ENCODE measurements around the gene FGF16.
A peak's percentile ranks its signal among the peaks of the same experiment; 100 is the strongest.
"Not testable (repeated sequence)": the region's sequence is repeated elsewhere in the genome, so short reads cannot be mapped to it uniquely, and the experiment has no call there.

FGF16 gene

DNA sequence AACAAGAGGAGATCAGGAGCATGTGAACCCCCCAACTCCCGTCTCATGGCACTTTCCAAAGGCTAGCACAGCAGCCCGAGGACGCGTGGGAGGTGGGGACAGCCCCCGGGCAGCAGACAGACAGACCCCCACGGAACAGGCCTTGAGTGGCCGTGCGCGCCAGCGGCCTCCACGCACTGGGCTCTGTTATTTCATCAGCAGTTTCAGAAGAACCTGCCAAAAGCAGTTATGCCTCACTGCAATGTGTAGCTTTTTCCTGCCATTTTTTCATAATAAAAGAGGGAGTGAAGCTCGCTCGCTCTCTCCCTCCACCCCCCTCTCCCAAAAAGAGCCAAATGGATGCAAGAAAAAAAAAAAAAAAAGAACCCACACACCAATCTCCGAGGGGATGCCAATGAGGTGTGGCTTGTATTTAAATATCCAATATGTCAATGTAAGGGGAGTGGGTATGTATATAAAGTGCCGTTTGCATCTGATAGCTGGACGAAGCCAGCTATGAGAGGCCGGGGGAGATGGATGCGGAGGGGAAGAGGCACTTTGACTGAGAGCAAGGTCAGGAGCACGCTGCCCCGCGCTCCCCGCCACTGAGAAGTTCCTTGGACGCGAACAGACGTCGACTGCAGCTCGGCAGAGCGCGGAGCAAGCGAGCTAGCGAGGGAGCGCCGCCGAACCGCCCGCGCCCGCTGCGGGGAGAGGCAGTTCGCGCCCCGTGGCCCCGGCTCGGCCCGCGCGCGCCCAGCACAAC lies at the start of gene FGF16:
FGF16 (plus strand) TSS at position 482 of the 745 bp plus-strand sequence. CDS start 286 bp downstream, outside the sequence.
- DNase-seq (ENCODE audit: low read depth in 1 of 2, low spot score in 1 of 2): no peak
- no peak for TF ChIP-seq JUND (IDR thresholded peaks at IDR 0.05; ENCODE audit: low read depth)
- in situ Hi-C loops (cut with HindIII; ENCODE audit: low pct_unique_long_range_greater_than_20kb, low sequenced_read_pairs): no loop called here

- TF ChIP-seq JUND (IDR thresholded peaks at IDR 0.05; ENCODE audit: low read depth): no peak
- in situ Hi-C loops (cut with HindIII; ENCODE audit: low pct_unique_long_range_greater_than_20kb, low sequenced_read_pairs): no loop called here
- no peak for DNase-seq (ENCODE audit: low read depth in 1 of 2, low spot score in 1 of 2)
Measured at GRCh38 chrX:77398330-77398954, 48.7 kb upstream of the FGF16 start.

DNA sequence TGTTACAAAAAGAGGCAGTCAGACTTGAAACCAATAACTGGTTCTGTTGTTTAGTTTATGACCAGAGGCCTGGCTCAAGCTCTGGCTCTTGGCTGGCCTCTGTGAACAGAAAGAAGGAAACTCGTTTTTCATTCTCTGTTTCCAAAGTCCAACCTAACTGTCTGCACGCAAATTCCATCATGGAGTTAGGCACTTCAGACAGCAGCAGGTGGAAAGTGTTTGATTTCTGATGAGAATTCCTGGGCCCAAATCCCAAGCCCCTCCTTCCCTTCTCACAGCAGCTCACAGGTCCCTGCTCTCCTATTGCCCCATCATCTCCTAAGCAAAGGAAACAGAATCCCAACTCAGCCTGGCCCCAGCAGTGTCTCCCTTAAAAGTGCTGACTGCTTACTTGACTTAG lies 42.8 kb upstream of the FGF16 start:
- TF ChIP-seq JUND (IDR thresholded peaks at IDR 0.05; ENCODE audit: low read depth): no peak
- DNase-seq (ENCODE audit: low read depth in 1 of 2, low spot score in 1 of 2): no peak
- in situ Hi-C loops (cut with HindIII; ENCODE audit: low pct_unique_long_range_greater_than_20kb, low sequenced_read_pairs): no loop called here

GRCh38 chrX:77407821-77408220 lies 39.4 kb upstream of the FGF16 start:
- DNase-seq (ENCODE audit: low read depth in 1 of 2, low spot score in 1 of 2); in situ Hi-C loops (cut with HindIII; ENCODE audit: low pct_unique_long_range_greater_than_20kb, low sequenced_read_pairs): not testable (repeated sequence)

DNA sequence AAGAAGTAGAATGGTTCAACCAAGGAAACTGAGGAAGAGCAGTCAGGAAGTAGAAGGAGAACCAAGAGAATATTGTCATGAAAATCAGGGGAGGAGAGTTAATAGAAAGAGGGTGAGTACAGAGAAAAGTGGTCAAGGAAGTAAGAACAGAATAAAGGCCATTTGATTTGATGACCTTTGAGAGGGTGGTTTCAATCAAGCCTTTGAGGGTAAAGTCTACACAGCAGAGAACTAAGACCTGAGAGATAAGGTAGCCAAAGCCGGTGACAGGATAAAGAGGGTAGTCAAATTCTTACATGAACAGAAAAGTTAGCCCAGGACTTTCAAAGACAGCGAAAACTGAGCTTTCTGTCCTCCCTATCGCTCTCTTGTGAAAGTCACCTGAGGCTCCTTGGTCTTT lies 34.6 kb upstream of the FGF16 start:
- DNase-seq (ENCODE audit: low read depth in 1 of 2, low spot score in 1 of 2): no peak
- in situ Hi-C loops (cut with HindIII; ENCODE audit: low pct_unique_long_range_greater_than_20kb, low sequenced_read_pairs): no loop called here
- no peak for TF ChIP-seq JUND (IDR thresholded peaks at IDR 0.05; ENCODE audit: low read depth)

GRCh38 chrX:77415161-77415560 lies 32.0 kb upstream of the FGF16 start:
- DNase-seq (ENCODE audit: low read depth in 1 of 2, low spot score in 1 of 2): peak in 1 of 2 experiments; percentile 16
- no peak for TF ChIP-seq JUND (IDR thresholded peaks at IDR 0.05; ENCODE audit: low read depth)
- in situ Hi-C loops (cut with HindIII; ENCODE audit: low pct_unique_long_range_greater_than_20kb, low sequenced_read_pairs): no loop called here

- no peak for DNase-seq (ENCODE audit: low read depth in 1 of 2, low spot score in 1 of 2)
- TF ChIP-seq JUND (IDR thresholded peaks at IDR 0.05; ENCODE audit: low read depth): no peak
- in situ Hi-C loops (cut with HindIII; ENCODE audit: low pct_unique_long_range_greater_than_20kb, low sequenced_read_pairs): no loop called here
Measured at GRCh38 chrX:77415882-77416281, 31.3 kb upstream of the FGF16 start.

DNA sequence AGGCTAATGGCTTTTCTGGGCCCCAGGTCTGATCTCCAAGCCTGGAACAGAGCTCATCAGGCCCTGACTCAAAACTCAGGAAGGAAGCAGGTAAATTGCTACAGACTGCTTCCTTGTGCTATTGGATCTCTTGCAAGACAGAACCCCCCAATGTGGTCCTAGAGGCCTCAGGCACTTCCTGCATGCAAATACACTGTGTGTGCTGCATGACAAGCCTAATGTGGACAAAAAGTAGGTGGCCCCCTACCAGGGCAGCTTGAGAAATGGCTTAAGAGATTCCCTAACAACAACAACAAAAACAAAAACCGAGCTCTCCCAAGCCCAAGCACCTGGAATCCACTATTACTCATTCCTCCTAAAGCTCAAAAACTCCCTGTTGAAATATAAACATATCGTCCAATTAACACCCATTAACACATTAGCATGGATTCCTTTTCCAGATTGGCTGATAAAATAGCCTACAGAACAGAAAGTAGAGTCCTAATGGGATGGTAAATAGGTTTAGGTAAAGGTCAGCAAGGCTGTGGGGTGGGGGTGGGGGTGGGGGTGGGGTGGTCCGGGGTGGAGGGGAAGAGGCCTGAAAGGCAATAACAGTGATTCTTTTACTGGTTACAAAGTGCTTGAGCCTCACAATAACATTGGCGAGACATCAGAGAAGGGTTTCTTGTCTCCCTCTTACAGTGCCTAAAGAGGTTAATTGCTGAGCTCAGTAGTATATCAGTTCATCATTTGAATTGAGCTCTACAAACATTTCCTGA lies 24.1 kb upstream of the FGF16 start:
- in situ Hi-C loops (cut with HindIII; ENCODE audit: low pct_unique_long_range_greater_than_20kb, low sequenced_read_pairs): no loop called here
- TF ChIP-seq JUND (IDR thresholded peaks at IDR 0.05; ENCODE audit: low read depth): no peak
- no peak for DNase-seq (ENCODE audit: low read depth in 1 of 2, low spot score in 1 of 2)

GRCh38 chrX:77426811-77427210 lies 20.4 kb upstream of the FGF16 start:
- in situ Hi-C loops (cut with HindIII; ENCODE audit: low pct_unique_long_range_greater_than_20kb, low sequenced_read_pairs): no loop called here
- DNase-seq (ENCODE audit: low read depth in 1 of 2, low spot score in 1 of 2): no peak
- no peak for TF ChIP-seq JUND (IDR thresholded peaks at IDR 0.05; ENCODE audit: low read depth)

DNA sequence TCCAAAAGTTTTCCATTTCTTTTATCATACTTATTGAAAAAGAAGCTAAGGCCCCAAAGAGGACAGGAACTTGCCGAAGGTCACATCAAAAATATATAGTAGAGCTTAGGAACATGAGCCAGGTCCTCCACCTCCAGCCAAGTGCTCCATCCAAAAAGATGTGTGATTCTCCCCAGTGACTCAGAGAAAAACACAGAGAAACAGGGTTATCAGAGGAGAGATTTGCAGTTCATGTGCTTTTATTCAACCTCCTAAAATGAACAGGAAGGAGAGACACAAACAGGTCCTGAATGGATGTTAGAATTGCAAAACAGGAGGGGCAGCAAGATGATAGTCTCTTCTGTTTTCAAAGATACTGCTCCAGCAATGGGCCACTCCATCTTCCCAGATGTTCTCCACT lies 19.6 kb upstream of the FGF16 start:
- DNase-seq (ENCODE audit: low read depth in 1 of 2, low spot score in 1 of 2): no peak
- no peak for TF ChIP-seq JUND (IDR thresholded peaks at IDR 0.05; ENCODE audit: low read depth)
- in situ Hi-C loops (cut with HindIII; ENCODE audit: low pct_unique_long_range_greater_than_20kb, low sequenced_read_pairs): no loop called here

DNA sequence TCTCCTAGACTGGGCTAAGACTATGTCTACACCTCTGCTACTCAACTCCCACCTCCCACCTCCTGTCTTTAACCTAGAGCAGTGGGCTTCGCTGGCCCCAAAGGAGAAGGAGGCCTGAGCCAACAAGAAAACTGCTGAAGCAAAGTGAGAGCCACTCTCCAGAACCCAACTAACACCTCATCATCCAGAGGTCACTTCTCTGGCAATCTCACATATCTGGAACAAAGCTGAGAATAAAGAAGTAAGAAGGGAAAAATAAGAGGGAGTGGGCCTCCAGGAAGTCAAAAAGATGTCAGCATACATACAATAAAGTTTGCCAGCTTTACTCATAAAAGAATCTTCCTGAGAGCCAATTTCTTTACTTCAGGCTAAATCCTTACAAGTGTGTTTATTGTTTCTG lies 18.6 kb upstream of the FGF16 start:
- no peak for TF ChIP-seq JUND (IDR thresholded peaks at IDR 0.05; ENCODE audit: low read depth)
- no peak for DNase-seq (ENCODE audit: low read depth in 1 of 2, low spot score in 1 of 2)
- in situ Hi-C loops (cut with HindIII; ENCODE audit: low pct_unique_long_range_greater_than_20kb, low sequenced_read_pairs): no loop called here

DNA sequence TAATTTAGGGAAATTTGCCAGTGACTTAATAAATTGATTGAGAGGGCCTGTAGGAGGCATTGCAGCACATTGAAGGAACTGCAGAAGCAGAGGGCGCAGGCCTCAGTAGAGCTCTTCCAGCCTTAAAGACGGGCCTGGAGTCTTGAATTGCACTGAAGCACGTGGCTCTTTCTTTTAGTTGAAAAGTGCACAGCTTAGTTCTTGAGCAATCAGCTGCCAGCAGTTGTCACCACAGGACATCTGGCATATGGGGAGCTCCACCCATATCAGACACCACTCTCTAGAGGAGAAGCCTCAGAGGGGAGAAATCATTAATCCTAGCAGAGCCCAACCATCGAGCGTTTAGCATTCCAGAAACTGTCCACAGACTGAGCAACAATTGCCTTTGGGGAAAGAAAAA lies 16.0 kb upstream of the FGF16 start:
- DNase-seq (ENCODE audit: low read depth in 1 of 2, low spot score in 1 of 2): no peak
- in situ Hi-C loops (cut with HindIII; ENCODE audit: low pct_unique_long_range_greater_than_20kb, low sequenced_read_pairs): no loop called here
- no peak for TF ChIP-seq JUND (IDR thresholded peaks at IDR 0.05; ENCODE audit: low read depth)

DNA sequence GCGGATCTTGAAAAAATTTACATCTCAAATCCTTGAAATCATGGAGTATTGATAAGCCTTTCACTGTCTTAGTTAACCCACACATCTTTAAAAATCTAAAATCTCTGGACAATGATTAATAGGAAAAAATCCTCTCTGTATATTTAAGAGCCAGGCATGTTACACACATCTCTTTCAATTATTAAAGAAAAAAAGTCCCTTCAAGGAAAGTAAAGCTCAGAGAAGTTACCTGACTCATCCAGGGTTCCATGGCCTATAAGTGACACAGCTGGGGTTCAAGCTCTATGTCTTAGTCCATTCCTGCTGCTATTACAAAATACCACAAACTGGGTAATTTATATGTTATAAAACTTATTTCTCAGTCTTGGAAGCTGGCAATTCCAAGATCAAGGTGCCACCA lies 14.2 kb upstream of the FGF16 start:
- TF ChIP-seq JUND (IDR thresholded peaks at IDR 0.05; ENCODE audit: low read depth): no peak
- in situ Hi-C loops (cut with HindIII; ENCODE audit: low pct_unique_long_range_greater_than_20kb, low sequenced_read_pairs): no loop called here
- DNase-seq (ENCODE audit: low read depth in 1 of 2, low spot score in 1 of 2): no peak
